Measurements from ENCODE around the gene SDR9C7.

Gene SDR9C7

DNA sequence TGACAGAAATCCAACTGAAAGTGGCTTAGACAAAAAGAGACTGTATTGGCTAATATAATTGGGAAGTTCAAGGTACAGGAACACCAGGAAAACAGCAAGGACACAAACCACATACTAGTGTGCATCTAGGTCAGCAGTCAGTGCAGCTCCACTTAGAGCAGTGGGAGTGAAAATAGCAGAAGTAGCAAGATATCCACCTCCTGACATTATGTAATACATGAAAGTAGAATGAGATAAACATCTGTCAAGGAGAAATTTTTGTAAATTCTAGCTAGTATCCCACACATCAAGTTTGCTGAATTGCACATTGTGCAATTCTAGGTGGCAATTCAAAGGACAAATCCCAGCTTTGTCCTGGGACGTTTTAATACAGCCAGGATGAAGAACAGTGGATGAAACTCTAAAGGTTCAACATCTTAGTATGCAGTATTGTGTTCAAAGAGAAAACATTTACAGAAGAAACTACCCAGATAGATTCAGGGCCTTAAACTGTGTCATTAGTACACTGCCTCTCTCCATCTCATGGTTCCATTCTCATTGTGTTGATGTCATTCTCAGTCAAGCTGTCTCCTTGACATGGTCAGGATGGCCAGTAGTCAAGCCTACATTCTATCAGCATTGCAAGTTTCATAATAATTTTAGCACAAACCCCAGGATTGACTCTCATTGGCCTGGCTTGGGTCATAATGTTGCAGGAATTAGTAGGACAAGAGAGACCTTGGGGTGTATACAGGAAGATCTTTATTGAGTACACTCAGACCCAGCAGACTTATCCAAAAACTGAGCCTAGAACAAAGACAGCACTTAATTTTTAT, 56.8 kb downstream of the SDR9C7 start:
- DNase-seq (ENCODE audit: low read depth in 3 of 3) = no peak

DNA sequence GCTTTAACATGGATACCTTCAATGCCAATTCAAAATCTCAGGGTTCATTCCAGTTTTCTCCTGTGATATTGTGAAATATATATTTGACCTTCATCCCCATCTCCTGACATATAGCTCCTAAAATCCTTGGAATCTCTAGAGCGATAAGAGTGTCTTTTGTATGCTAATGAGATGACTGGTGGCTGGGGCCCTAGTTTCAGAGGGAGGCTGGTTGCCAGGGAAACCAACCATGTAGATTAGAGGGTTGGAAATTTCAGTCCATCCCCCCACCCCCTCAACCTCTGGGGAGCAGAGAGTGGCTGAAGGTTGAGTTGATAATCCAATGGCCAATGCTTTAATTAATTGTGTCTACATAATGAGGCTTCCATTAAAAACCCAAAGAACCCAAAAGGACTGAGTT, 59.4 kb downstream of the SDR9C7 start:
- no peak for DNase-seq (ENCODE audit: low read depth in 3 of 3)

DNA sequence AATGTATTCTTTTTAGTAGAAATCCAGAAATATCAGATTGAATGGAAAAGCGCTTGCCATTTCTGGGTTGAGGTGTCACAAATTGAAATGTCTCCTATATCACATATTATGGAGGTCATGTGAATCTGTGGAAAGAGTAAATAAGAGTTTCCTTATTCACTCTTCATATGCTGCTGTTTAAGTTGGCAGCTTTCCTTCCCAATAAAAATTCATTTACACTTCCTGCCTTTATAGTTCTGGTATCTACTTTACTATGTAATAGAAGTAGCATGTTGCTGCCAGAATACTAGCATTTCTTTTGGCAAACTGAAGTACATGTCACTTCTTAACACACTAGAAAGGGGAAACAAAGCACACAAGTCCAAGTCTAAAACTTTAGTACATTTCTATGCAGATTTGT, 60.8 kb downstream of the SDR9C7 start:
- no peak for DNase-seq (ENCODE audit: low read depth in 3 of 3)

Data from stimulated activated CD4-positive, alpha-beta T cell treated with anti-CD3 and anti-CD28 coated beads, TNF-alpha, amount 100 ng/mL, for 48 hours (primary cell).